Sigmoid colon (tissue), 4 donors: Measurements from ENCODE around the gene CPVL.

Source experiments
- CTCF ChIP-seq, 4 experiments: fragments of 450-650 bp in 3 of 4; fragments of 200-600 bp in 1 of 4; IDR thresholded peaks; one replicate each; pipeline ENCODE4 v1.5.1; 2016 to 2019; ENCODE audit warnings: antibody characterized with exemption in 4 of 4, mild to moderate bottlenecking in 3 of 4, moderate library complexity in 2 of 4
- EP300 ChIP-seq, 4 donors: sonication (generic); formaldehyde crosslinking; IDR thresholded peaks; one replicate each; pipeline ENCODE4 v1.6.1; 2017; ENCODE audit warnings: antibody characterized with exemption in 4 of 4

DNA sequence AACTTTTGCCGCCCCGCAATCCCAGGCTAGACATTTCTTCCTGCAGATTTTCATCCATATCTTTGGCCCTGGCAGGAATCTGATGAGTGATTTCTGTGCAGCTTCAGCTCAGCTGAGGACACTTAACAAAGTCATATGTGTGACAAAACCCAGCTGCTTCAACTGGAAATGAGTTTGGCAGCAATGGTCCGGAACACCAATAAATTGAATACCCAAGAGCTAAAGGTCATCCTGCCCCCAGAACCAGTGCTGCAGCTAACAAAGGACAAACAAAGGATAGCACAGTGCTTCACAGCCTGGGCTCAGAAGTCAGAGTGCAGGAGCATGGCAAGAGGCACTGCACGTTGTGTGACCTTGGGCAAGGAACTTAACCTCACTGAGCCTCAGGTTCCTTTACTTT, 148.2 kb downstream of the CPVL start:
- TF ChIP-seq EP300 (IDR thresholded peaks at IDR 0.05) = no peak
- TF ChIP-seq CTCF (IDR thresholded peaks at IDR 0.05) = no peak
